Left lung (tissue), 10 donors: ENCODE data around the gene RAB11A. TPM values are rescaled to one million over a fixed set of nuclear protein-coding genes. Genes with fewer than 3 reads are reported as not detected.

Source experiments
- ATAC-seq: fragments of 200-7000 bp; cut with Tn5 transposase; one replicate; pipeline ENCODE4 v1.9.1; 2020; ENCODE audit warnings: moderate library complexity
- DNase-seq, 4 donors: peaks; one replicate each; pipeline ENCODE4 v3.0.0-alpha.2; 2013 to 2020
- H3K27ac ChIP-seq, 2 donors: fragments of 200-600 bp; sonication (generic) in 1 of 2; one replicate each; pipeline versions ENCODE4 v1.5.0 to v1.8.0; 2020 to 2021
- H3K27me3 ChIP-seq, 2 donors: fragments of 200-600 bp; sonication (generic) in 1 of 2; one replicate each; pipeline versions ENCODE4 v1.5.0 to v1.8.0; 2020 to 2021
- H3K36me3 ChIP-seq, 2 donors: fragments of 200-600 bp; sonication (generic) in 1 of 2; one replicate each; pipeline versions ENCODE4 v1.5.0 to v1.8.0; 2020 to 2021
- H3K4me1 ChIP-seq, 2 donors: fragments of 200-600 bp; one replicate each; pipeline ENCODE4 v1.8.0; 2021
- H3K4me3 ChIP-seq, 2 donors: fragments of 200-600 bp; sonication (generic) in 1 of 2; one replicate each; pipeline versions ENCODE4 v1.5.0 to v1.8.0; 2020 to 2021; ENCODE audit warnings: mild to moderate bottlenecking in 1 of 2
- H3K9me3 ChIP-seq, 2 donors: fragments of 200-600 bp; sonication (generic) in 1 of 2; one replicate each; pipeline versions ENCODE4 v1.5.0 to v1.8.0; 2020 to 2021
- intact Hi-C, 2 donors: fragments of 100-400 bp; cut with DNase I; formaldehyde crosslinking; loops; one replicate each; pipeline versions ENCODE4 v1.11.2 to v1.14.2; 2022
- polyA plus RNA-seq, 6 donors: library from polyadenylated mRNA; unstranded; fragments of 120-200 nt; gene quantifications; one replicate each; pipeline ENCODE4 v1.2.1, GENCODE V29; 2013; ENCODE audit not compliant: insufficient read length in 6 of 6
- total RNA-seq, 2 donors: library from RNA; stranded (reverse); fragmentation: NEBNext Ultra II Directional; extraction: Animal tissue kit (Norgen Biotek cat#: 25700); gene quantifications; one replicate each; pipeline ENCODE4 v1.2.1, GENCODE V29; 2021
- TF ChIP-seq, protein P1 (sequence below), 2 donors: fragments of 200-600 bp; sonication (generic) in 1 of 2; IDR thresholded peaks; one replicate each; pipeline versions ENCODE4 v1.5.0 to v1.8.0; 2021; ENCODE audit warnings: antibody characterized with exemption in 2 of 2
- donor health status: DM: no; HTN: yes; CAD: no.
- donor health status: DM: no; HTN: no; CAD: no.

RAB11A gene
- total and polyA plus RNA-seq, 8 donors: 215 to 311 (median 271) TPM

GRCh38 chr15:65845826-65846519 is 23.3 kb upstream of the RAB11A start:
- no peak for DNase-seq
- Histone ChIP-seq H3K4me1 (peaks cover 10 to 11% of the 10 kb centered on the region in 2 donors), H3K27ac (no peak overlapping the region), H3K9me3 (no peaks in the 10 kb centered on the region), H3K36me3 (no peaks in the 10 kb centered on the region), H3K4me3 (no peak overlapping the region), H3K27me3 (no peaks in the 10 kb centered on the region)
- intact Hi-C loops: no loop called here
- ATAC-seq: no peak
- TF ChIP-seq, protein P1, sequence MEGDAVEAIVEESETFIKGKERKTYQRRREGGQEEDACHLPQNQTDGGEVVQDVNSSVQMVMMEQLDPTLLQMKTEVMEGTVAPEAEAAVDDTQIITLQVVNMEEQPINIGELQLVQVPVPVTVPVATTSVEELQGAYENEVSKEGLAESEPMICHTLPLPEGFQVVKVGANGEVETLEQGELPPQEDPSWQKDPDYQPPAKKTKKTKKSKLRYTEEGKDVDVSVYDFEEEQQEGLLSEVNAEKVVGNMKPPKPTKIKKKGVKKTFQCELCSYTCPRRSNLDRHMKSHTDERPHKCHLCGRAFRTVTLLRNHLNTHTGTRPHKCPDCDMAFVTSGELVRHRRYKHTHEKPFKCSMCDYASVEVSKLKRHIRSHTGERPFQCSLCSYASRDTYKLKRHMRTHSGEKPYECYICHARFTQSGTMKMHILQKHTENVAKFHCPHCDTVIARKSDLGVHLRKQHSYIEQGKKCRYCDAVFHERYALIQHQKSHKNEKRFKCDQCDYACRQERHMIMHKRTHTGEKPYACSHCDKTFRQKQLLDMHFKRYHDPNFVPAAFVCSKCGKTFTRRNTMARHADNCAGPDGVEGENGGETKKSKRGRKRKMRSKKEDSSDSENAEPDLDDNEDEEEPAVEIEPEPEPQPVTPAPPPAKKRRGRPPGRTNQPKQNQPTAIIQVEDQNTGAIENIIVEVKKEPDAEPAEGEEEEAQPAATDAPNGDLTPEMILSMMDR (IDR thresholded peaks at IDR 0.05): no peak

- H3K4me3 ChIP-seq: no peak overlapping the region
- intact Hi-C loops: no loop called here
- no peaks in the 10 kb centered on the region for H3K27me3 ChIP-seq
- TF ChIP-seq, protein P1 (IDR thresholded peaks at IDR 0.05): no peak
- no peaks in the 10 kb centered on the region for H3K36me3 ChIP-seq
- H3K27ac ChIP-seq: no peak overlapping the region
- H3K9me3 ChIP-seq: no peaks in the 10 kb centered on the region
- ATAC-seq (no peak), DNase-seq (no peak)
- H3K4me1 ChIP-seq: no peaks in the 10 kb centered on the region
Observed at GRCh38 chr15:65847989-65848388, 21.3 kb upstream of the RAB11A start.

DNA sequence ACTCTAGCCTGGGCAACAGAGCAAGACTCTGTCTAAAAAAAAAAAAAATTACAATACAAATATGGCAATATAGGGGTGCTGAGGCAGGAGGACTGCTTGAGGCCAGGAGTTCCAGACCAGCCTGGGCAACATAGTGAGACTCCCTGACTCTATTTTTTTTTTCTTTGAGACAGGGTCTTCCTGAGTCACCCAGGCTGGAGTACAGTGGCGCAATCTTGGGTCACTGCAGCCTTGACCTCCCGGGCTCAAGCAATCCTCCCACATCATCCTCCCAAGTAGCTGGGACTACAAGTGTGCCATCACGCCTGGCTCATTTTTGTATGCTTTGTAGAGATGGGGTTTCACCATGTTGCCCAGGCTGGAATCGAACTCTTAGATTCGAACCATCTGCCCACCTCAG is 17.3 kb upstream of the RAB11A start:
- DNase-seq (no peak), ATAC-seq (no peak)
- no peaks in the 10 kb centered on the region for H3K36me3 ChIP-seq
- H3K4me1 ChIP-seq: no peaks in the 10 kb centered on the region
- no peaks in the 10 kb centered on the region for H3K27me3 ChIP-seq
- H3K4me3 ChIP-seq: no peak overlapping the region
- intact Hi-C loops: loop anchor here in 1 of 2 donors (10.0 kb wide), 1 partner anchor 217 kb away; no protein-coding TSS in a partner anchor
- no peak overlapping the region for H3K27ac ChIP-seq
- TF ChIP-seq, protein P1 (IDR thresholded peaks at IDR 0.05): no peak
- H3K9me3 ChIP-seq: no peaks in the 10 kb centered on the region

- intact Hi-C loops: loop anchor here in 1 of 2 donors (10.0 kb wide), 1 partner anchor 222 kb away; no protein-coding TSS in a partner anchor
- Histone ChIP-seq H3K27me3 (no peaks in the 10 kb centered on the region), H3K9me3 (no peaks in the 10 kb centered on the region), H3K4me1 (no peaks in the 10 kb centered on the region), H3K4me3 (no peak overlapping the region), H3K36me3 (no peaks in the 10 kb centered on the region), H3K27ac (no peak overlapping the region)
- ATAC-seq (peak; percentile 87), DNase-seq (peak in 3 of 4 donors; percentile 46 to 85 (median 65))
- TF ChIP-seq, protein P1 (IDR thresholded peaks at IDR 0.05): peak; percentile 80 to 88
Observed at GRCh38 chr15:65856821-65857455, 12.4 kb upstream of the RAB11A start.

DNA sequence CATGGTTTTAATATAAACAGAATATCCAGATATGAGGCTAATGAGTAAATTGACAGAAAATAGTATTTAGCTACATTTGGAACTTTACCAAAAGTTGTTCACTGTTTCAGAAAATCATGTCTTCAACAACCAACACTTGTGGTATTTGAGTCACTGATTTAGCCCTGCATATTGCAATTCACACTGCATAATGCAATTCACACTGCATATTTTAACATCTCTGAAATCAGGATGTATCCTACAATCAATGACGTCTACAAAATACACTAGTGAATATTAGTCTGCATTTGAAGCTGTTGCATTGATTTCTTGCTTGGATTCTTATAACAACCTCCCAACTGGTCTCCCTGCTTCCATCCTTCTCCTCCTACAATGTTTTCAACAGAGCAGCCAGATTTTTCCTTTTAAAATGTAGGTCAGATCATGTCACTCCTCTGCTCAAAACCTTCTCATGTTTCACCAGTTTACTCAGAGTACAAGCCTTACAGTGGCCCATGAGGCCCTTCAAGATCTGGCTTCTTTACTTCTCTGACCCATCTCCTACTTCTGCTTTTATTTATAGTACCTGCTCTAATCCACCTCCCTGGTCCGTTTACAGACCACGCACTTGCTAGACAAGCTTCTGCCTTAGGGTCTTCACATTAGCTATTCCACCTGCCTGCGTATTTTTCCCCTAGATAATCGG is 11.4 kb upstream of the RAB11A start:
- Histone ChIP-seq H3K27me3 (no peaks in the 10 kb centered on the region), H3K4me3 (no peak overlapping the region), H3K36me3 (no peaks in the 10 kb centered on the region), H3K9me3 (no peaks in the 10 kb centered on the region), H3K27ac (no peak overlapping the region), H3K4me1 (no peaks in the 10 kb centered on the region)
- no peak for ATAC-seq
- intact Hi-C loops: loop anchor here in 1 of 2 donors (10.0 kb wide), 1 partner anchor 223 kb away; no protein-coding TSS in a partner anchor
- TF ChIP-seq, protein P1 (IDR thresholded peaks at IDR 0.05): no peak
- DNase-seq: no peak
